ENCODE measurements around the gene ADGRL3.

The ADGRL3 gene

DNA sequence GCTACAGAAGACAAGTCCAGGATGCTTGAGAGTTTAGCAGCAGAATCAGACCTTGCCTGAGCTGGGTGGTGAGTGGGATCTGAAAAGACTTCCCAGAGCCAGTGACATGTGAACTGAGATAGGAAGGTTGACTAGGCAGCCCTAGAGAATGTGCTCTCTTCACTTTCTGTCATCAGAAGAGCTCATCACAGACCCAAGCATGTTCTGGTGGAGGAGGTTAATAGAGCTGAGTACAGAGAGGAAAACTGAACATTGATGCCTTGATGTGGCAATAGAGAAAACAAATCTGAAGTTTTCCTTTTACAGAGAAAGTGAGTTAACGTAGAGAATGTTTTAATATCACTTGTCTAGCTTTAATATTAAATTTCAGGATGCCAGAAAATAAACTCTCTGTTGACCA lies 17.1 kb downstream of the ADGRL3 start:
- no peak overlapping the region for H3K23ac ChIP-seq (ENCODE audit: low read length)
- H3K27ac ChIP-seq (ENCODE audit: low read depth, low read length): no peak overlapping the region
- DNase-seq: no peak
- H3K9ac ChIP-seq (ENCODE audit: low read length): no peak overlapping the region
- H2AK5ac ChIP-seq (ENCODE audit: low read length): no peak overlapping the region
- no peak overlapping the region for H3K4me3 ChIP-seq (ENCODE audit: low read depth, low read length)
- no CpG with 5 or more reads among the region's 1 CpG for WGBS (ENCODE audit: extremely low coverage, insufficient coverage, insufficient read length)
- no peak overlapping the region for H2BK12ac ChIP-seq (ENCODE audit: low read length)
- H3K79me1 ChIP-seq (ENCODE audit: low read length): no peaks in the 10 kb centered on the region
- H2AFZ ChIP-seq (ENCODE audit: insufficient read depth, low read length, poor library complexity): no peak overlapping the region
- H4K12ac ChIP-seq (ENCODE audit: low read depth, low read length): no peak overlapping the region
- no peak overlapping the region for H3K14ac ChIP-seq (ENCODE audit: low read length)
- no peaks in the 10 kb centered on the region for H3K9me3 ChIP-seq (ENCODE audit: insufficient read depth, low read depth, low read length)
- H3K36me3 ChIP-seq (ENCODE audit: control insufficient read depth in 1 of 2, insufficient read depth in 2 of 2, low read length in 2 of 2): no peaks in the 10 kb centered on the region
- no peak overlapping the region for H2BK120ac ChIP-seq (ENCODE audit: insufficient read depth, low read length, poor library complexity)
- no peak overlapping the region for H4K8ac ChIP-seq (ENCODE audit: low read depth, low read length)
- no peak overlapping the region for H3K4ac ChIP-seq (ENCODE audit: low read depth, low read length)
- H2BK5ac ChIP-seq (ENCODE audit: low read depth, low read length, poor library complexity): no peak overlapping the region
- H3K18ac ChIP-seq (ENCODE audit: low read length): no peak overlapping the region
- no peak overlapping the region for H3K4me2 ChIP-seq (ENCODE audit: low read length)
- no peaks in the 10 kb centered on the region for H3K79me2 ChIP-seq (ENCODE audit: control insufficient read depth, insufficient read depth, low read length, poor library complexity)
- no peaks in the 10 kb centered on the region for H3K4me1 ChIP-seq (ENCODE audit: control insufficient read depth in 1 of 2, insufficient read depth in 2 of 2, low read length in 2 of 2)
- H3K27me3 ChIP-seq (ENCODE audit: insufficient read depth, low read length): no peaks in the 10 kb centered on the region
- H4K91ac ChIP-seq (ENCODE audit: low read depth, low read length): no peak overlapping the region

DNA sequence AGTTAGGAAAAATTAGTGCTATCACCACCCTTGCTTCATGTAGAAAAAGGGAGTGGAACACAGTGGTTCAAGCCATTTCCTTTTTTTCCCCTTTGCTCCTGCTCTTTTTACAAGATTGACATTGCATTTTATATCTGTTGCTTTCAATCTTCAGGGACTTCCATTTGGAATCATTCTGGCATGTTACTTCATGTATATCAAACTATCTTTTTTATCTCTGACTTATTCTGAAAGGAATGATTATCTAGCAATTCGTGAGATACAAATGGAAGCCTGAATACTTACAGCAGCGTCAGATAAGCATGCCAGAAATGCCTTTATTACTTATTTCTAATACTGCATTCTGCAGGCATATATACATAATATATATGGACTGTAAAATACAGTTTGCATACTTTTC lies 20.4 kb downstream of the ADGRL3 start:
- Histone ChIP-seq H3K4ac (ENCODE audit: low read depth, low read length) (no peak overlapping the region), H3K18ac (ENCODE audit: low read length) (no peak overlapping the region)
- no CpG with 5 or more reads among the region's 2 CpGs for WGBS (ENCODE audit: extremely low coverage, insufficient coverage, insufficient read length)

DNA sequence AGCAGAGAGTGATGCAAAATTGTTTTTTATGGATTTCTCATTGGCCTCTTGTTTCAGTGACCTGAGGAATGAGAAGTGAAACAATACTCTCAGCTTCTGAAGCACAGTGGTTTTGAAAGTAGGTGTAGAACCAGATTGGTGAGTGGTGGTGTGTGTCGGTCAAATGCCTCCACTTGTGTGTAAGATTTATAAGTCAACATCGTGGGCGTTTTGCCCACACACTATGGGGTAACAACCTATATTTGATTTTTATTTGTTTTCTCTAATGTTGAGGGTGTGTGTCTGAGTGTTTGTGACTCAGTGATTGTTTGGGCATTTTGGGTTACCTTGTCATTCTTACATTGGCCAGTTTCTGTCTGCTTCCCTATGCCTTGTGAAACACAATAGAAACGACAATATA lies 23.3 kb downstream of the ADGRL3 start:
- H3K36me3 ChIP-seq (ENCODE audit: control insufficient read depth in 1 of 2, insufficient read depth in 2 of 2, low read length in 2 of 2): peaks cover 0 to 2% of the 10 kb centered on the region in 2 experiments
- no peak overlapping the region for H3K27ac ChIP-seq (ENCODE audit: low read depth, low read length)
- no peaks in the 10 kb centered on the region for H3K9me3 ChIP-seq (ENCODE audit: insufficient read depth, low read depth, low read length)
- no peak overlapping the region for H3K4me2 ChIP-seq (ENCODE audit: low read length)
- H2BK5ac ChIP-seq (ENCODE audit: low read depth, low read length, poor library complexity): no peak overlapping the region
- DNase-seq: no peak
- H3K9ac ChIP-seq (ENCODE audit: low read length): no peak overlapping the region
- no peak overlapping the region for H3K4me3 ChIP-seq (ENCODE audit: low read depth, low read length)
- H3K79me1 ChIP-seq (ENCODE audit: low read length): no peaks in the 10 kb centered on the region
- H4K91ac ChIP-seq (ENCODE audit: low read depth, low read length): no peak overlapping the region
- H3K79me2 ChIP-seq (ENCODE audit: control insufficient read depth, insufficient read depth, low read length, poor library complexity): no peaks in the 10 kb centered on the region
- no peak overlapping the region for H3K14ac ChIP-seq (ENCODE audit: low read length)
- no peak overlapping the region for H3K18ac ChIP-seq (ENCODE audit: low read length)
- no peak overlapping the region for H3K4ac ChIP-seq (ENCODE audit: low read depth, low read length)
- WGBS (ENCODE audit: extremely low coverage, insufficient coverage, insufficient read length): no CpG with 5 or more reads among the region's 4 CpGs
- H2AK5ac ChIP-seq (ENCODE audit: low read length): no peak overlapping the region
- H2AFZ ChIP-seq (ENCODE audit: insufficient read depth, low read length, poor library complexity): no peak overlapping the region
- H2BK120ac ChIP-seq (ENCODE audit: insufficient read depth, low read length, poor library complexity): no peak overlapping the region
- H3K4me1 ChIP-seq (ENCODE audit: control insufficient read depth in 1 of 2, insufficient read depth in 2 of 2, low read length in 2 of 2): no peaks in the 10 kb centered on the region
- H3K23ac ChIP-seq (ENCODE audit: low read length): no peak overlapping the region
- no peak overlapping the region for H4K12ac ChIP-seq (ENCODE audit: low read depth, low read length)
- H2BK12ac ChIP-seq (ENCODE audit: low read length): no peak overlapping the region
- H4K8ac ChIP-seq (ENCODE audit: low read depth, low read length): no peak overlapping the region
- no peaks in the 10 kb centered on the region for H3K27me3 ChIP-seq (ENCODE audit: insufficient read depth, low read length)

More for the DNA sequence above, 20.4 kb downstream of the ADGRL3 start:
- H3K4me3 ChIP-seq (ENCODE audit: low read depth, low read length): no peak overlapping the region
- no peak overlapping the region for H3K27ac ChIP-seq (ENCODE audit: low read depth, low read length)
- H3K4me2 ChIP-seq (ENCODE audit: low read length): no peak overlapping the region
- H3K9ac ChIP-seq (ENCODE audit: low read length): no peak overlapping the region
- H3K9me3 ChIP-seq (ENCODE audit: insufficient read depth, low read depth, low read length): no peaks in the 10 kb centered on the region
- H3K4me1 ChIP-seq (ENCODE audit: control insufficient read depth in 1 of 2, insufficient read depth in 2 of 2, low read length in 2 of 2): no peaks in the 10 kb centered on the region
- H3K36me3 ChIP-seq (ENCODE audit: control insufficient read depth in 1 of 2, insufficient read depth in 2 of 2, low read length in 2 of 2): no peaks in the 10 kb centered on the region
- no peak overlapping the region for H4K8ac ChIP-seq (ENCODE audit: low read depth, low read length)
- no peak overlapping the region for H3K14ac ChIP-seq (ENCODE audit: low read length)
- no peak overlapping the region for H2BK5ac ChIP-seq (ENCODE audit: low read depth, low read length, poor library complexity)
- H2AFZ ChIP-seq (ENCODE audit: insufficient read depth, low read length, poor library complexity): no peak overlapping the region
- H3K79me2 ChIP-seq (ENCODE audit: control insufficient read depth, insufficient read depth, low read length, poor library complexity): no peaks in the 10 kb centered on the region
- no peak overlapping the region for H4K91ac ChIP-seq (ENCODE audit: low read depth, low read length)
- H3K79me1 ChIP-seq (ENCODE audit: low read length): no peaks in the 10 kb centered on the region
- H2BK12ac ChIP-seq (ENCODE audit: low read length): no peak overlapping the region
- H3K27me3 ChIP-seq (ENCODE audit: insufficient read depth, low read length): no peaks in the 10 kb centered on the region
- DNase-seq: peak; percentile 22 to 78
- H2BK120ac ChIP-seq (ENCODE audit: insufficient read depth, low read length, poor library complexity): no peak overlapping the region
- no peak overlapping the region for H4K12ac ChIP-seq (ENCODE audit: low read depth, low read length)
- no peak overlapping the region for H2AK5ac ChIP-seq (ENCODE audit: low read length)
- H3K23ac ChIP-seq (ENCODE audit: low read length): no peak overlapping the region

DNA sequence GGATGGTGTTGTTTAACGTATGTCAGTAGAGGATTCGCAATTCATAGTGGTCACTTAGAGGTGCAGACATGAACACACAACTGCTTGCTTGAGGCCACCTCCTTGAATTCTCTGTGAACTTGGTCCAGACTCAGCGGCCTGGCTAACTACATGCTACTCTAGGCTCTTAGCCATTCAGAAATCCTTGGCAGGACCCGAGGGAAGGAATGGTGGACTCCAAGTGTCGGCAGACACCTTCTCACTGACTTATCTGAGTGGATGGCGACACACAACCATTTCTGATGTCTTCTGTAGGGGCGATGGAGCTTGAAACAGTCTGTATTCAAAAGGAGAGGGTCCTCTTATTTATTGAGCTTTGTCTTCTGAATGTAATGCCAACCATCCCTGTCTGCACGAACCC lies 24.4 kb downstream of the ADGRL3 start:
- H3K79me2 ChIP-seq (ENCODE audit: control insufficient read depth, insufficient read depth, low read length, poor library complexity): no peaks in the 10 kb centered on the region
- no peaks in the 10 kb centered on the region for H3K27me3 ChIP-seq (ENCODE audit: insufficient read depth, low read length)
- H3K27ac ChIP-seq (ENCODE audit: low read depth, low read length): no peak overlapping the region
- no peak overlapping the region for H4K12ac ChIP-seq (ENCODE audit: low read depth, low read length)
- no peak overlapping the region for H2BK5ac ChIP-seq (ENCODE audit: low read depth, low read length, poor library complexity)
- no peak overlapping the region for H2BK120ac ChIP-seq (ENCODE audit: insufficient read depth, low read length, poor library complexity)
- no peak overlapping the region for H3K4me3 ChIP-seq (ENCODE audit: low read depth, low read length)
- WGBS (ENCODE audit: extremely low coverage, insufficient coverage, insufficient read length): no CpG with 5 or more reads among the region's 8 CpGs
- no peak overlapping the region for H3K9ac ChIP-seq (ENCODE audit: low read length)
- H2AFZ ChIP-seq (ENCODE audit: insufficient read depth, low read length, poor library complexity): no peak overlapping the region
- H3K4me1 ChIP-seq (ENCODE audit: control insufficient read depth in 1 of 2, insufficient read depth in 2 of 2, low read length in 2 of 2): no peaks in the 10 kb centered on the region
- no peak overlapping the region for H3K23ac ChIP-seq (ENCODE audit: low read length)
- no peak overlapping the region for H2BK12ac ChIP-seq (ENCODE audit: low read length)
- no peak overlapping the region for H3K18ac ChIP-seq (ENCODE audit: low read length)
- no peak overlapping the region for H3K14ac ChIP-seq (ENCODE audit: low read length)
- H4K8ac ChIP-seq (ENCODE audit: low read depth, low read length): no peak overlapping the region
- H2AK5ac ChIP-seq (ENCODE audit: low read length): no peak overlapping the region
- H3K36me3 ChIP-seq (ENCODE audit: control insufficient read depth in 1 of 2, insufficient read depth in 2 of 2, low read length in 2 of 2): peaks cover 1 to 4% of the 10 kb centered on the region in 2 experiments
- no peak overlapping the region for H3K4me2 ChIP-seq (ENCODE audit: low read length)
- H3K79me1 ChIP-seq (ENCODE audit: low read length): no peaks in the 10 kb centered on the region
- DNase-seq: no peak
- H3K9me3 ChIP-seq (ENCODE audit: insufficient read depth, low read depth, low read length): no peaks in the 10 kb centered on the region
- H3K4ac ChIP-seq (ENCODE audit: low read depth, low read length): no peak overlapping the region
- no peak overlapping the region for H4K91ac ChIP-seq (ENCODE audit: low read depth, low read length)

Measured in trophoblast cell (in vitro differentiated cells and primary cell).